ENCODE measurements around the gene ZNF160. TPM values are rescaled to one million over a fixed set of nuclear protein-coding genes. Genes with fewer than 3 reads are reported as not detected.

ZNF160 gene
- polyA plus RNA-seq, 1 of the 3 experiments (the other 2 are of a cell fraction) = 10.1 TPM

DNA sequence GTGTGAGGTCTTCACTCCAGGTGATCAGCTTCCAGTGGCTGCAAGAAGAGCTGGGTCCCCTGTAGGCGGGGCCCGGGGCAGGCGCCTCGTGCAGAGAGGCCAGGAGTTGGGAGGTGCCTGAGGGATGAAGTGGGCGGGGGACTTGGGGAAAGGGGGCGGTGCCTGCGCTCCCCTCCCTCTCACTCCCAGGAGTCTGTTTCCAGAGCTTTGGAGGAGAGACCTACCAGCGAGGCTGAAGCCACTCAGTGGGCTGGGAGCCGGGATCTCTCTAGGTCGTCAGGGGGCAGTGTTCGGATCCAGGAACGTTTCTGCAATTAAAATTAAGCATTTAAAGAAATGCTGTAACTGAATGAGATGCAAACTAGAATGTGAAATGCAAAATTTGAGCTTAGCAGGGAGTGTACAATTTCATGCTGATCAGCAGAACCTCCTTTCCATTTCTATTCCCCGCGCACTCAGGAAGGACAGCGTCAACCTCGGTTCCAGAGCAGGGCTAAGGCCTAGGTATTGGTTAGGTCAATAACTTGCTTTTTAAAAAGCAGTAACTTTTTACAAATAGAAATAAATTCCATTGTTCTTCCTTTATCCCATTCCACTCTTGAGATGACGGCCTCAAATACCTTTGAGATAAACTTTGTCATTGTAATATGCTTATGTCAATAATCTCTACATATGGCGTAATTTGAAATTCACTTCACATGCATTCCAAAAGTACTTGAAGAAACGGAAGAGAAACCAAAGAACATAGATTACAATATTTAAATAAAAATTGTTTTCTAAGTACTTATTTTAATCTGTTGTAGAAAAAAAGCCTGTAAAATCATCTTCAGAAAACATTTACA, 11.6 kb downstream of the ZNF160 start:
- ChIA-PET POLR2A (no interaction called here), CTCF (no interaction called here)
- Histone ChIP-seq H3K4me3 (ENCODE audit: low read depth in 2 of 2, low read length in 1 of 2) (no peak overlapping the region), H2AFZ (ENCODE audit: low read depth) (no peak overlapping the region), H3K4me2 (no peak overlapping the region), H4K20me1 (ENCODE audit: insufficient read depth) (peaks cover 4% of the 10 kb centered on the region; the same call in 1 of the 2 replicates), H3K9ac (no peak overlapping the region), H3K36me3 (replicated peaks in 1 of 2; ENCODE audit: control insufficient read depth in 1 of 2, insufficient read depth in 2 of 2, low read length in 1 of 2) (peaks cover 30 to 45% of the 10 kb centered on the region in 2 experiments), H3K27me3 (ENCODE audit: insufficient read depth) (no peaks in the 10 kb centered on the region), H3F3A (replicated peaks; ENCODE audit: insufficient read depth) (no peaks in the 10 kb centered on the region), H3K79me2 (ENCODE audit: insufficient read depth) (peaks cover 32% of the 10 kb centered on the region), H3K27ac (ENCODE audit: low read depth in 2 of 2, low read length in 1 of 2) (no peak overlapping the region), H3K9me2 (no peaks in the 10 kb centered on the region), H3K4me1 (ENCODE audit: control insufficient read depth in 1 of 2, insufficient read depth in 2 of 2, low read depth in 1 of 2, low read length in 1 of 2) (no peaks in the 10 kb centered on the region), H3K9me3 (no peaks in the 10 kb centered on the region)
- 95% methylated on average over 19 of the region's 19 CpGs for WGBS (ENCODE audit: low lambda C conversion rate)
- TF ChIP-seq FOXM1 (IDR thresholded peaks at IDR 0.05; ENCODE audit: low read depth) (no peak), GABPA (IDR thresholded peaks at IDR 0.05; ENCODE audit: low read depth) (no peak), SIN3A (IDR thresholded peaks at IDR 0.05; ENCODE audit: borderline replicate concordance, low read depth, low read length) (no peak), POLR2AphosphoS5 (IDR thresholded peaks at IDR 0.05; ENCODE audit: low read depth, low read length) (no peak)
- DNase-seq = peak; percentile 27

GRCh38 chr19:53088091-53088490, 15.1 kb downstream of the ZNF160 start:
- no peak overlapping the region for H3K9ac ChIP-seq
- ChIA-PET POLR2A (no interaction called here), CTCF (no interaction called here)
- no peaks in the 10 kb centered on the region for H3K27me3 ChIP-seq (ENCODE audit: insufficient read depth)
- no peaks in the 10 kb centered on the region for H3K9me2 ChIP-seq
- no peak for TF ChIP-seq GABPA (IDR thresholded peaks at IDR 0.05; ENCODE audit: low read depth)
- TF ChIP-seq, protein P1, sequence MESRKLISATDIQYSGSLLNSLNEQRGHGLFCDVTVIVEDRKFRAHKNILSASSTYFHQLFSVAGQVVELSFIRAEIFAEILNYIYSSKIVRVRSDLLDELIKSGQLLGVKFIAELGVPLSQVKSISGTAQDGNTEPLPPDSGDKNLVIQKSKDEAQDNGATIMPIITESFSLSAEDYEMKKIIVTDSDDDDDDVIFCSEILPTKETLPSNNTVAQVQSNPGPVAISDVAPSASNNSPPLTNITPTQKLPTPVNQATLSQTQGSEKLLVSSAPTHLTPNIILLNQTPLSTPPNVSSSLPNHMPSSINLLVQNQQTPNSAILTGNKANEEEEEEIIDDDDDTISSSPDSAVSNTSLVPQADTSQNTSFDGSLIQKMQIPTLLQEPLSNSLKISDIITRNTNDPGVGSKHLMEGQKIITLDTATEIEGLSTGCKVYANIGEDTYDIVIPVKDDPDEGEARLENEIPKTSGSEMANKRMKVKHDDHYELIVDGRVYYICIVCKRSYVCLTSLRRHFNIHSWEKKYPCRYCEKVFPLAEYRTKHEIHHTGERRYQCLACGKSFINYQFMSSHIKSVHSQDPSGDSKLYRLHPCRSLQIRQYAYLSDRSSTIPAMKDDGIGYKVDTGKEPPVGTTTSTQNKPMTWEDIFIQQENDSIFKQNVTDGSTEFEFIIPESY (IDR thresholded peaks at IDR 0.05; ENCODE audit: borderline replicate concordance, low read depth) = no peak
- TF ChIP-seq FOXM1 (IDR thresholded peaks at IDR 0.05; ENCODE audit: low read depth) = no peak
- TF ChIP-seq GATA2 (CRISPR knock-in tag; IDR thresholded peaks at IDR 0.05) = no peak
- TF ChIP-seq, protein P2, sequence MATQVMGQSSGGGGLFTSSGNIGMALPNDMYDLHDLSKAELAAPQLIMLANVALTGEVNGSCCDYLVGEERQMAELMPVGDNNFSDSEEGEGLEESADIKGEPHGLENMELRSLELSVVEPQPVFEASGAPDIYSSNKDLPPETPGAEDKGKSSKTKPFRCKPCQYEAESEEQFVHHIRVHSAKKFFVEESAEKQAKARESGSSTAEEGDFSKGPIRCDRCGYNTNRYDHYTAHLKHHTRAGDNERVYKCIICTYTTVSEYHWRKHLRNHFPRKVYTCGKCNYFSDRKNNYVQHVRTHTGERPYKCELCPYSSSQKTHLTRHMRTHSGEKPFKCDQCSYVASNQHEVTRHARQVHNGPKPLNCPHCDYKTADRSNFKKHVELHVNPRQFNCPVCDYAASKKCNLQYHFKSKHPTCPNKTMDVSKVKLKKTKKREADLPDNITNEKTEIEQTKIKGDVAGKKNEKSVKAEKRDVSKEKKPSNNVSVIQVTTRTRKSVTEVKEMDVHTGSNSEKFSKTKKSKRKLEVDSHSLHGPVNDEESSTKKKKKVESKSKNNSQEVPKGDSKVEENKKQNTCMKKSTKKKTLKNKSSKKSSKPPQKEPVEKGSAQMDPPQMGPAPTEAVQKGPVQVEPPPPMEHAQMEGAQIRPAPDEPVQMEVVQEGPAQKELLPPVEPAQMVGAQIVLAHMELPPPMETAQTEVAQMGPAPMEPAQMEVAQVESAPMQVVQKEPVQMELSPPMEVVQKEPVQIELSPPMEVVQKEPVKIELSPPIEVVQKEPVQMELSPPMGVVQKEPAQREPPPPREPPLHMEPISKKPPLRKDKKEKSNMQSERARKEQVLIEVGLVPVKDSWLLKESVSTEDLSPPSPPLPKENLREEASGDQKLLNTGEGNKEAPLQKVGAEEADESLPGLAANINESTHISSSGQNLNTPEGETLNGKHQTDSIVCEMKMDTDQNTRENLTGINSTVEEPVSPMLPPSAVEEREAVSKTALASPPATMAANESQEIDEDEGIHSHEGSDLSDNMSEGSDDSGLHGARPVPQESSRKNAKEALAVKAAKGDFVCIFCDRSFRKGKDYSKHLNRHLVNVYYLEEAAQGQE (IDR thresholded peaks at IDR 0.05; ENCODE audit: low read depth, low read length) = no peak
- no peak for TF ChIP-seq ELF1 (IDR thresholded peaks at IDR 0.05)
- TF ChIP-seq TAF1 (IDR thresholded peaks at IDR 0.05; ENCODE audit: borderline replicate concordance, low read depth, low read length) = no peak
- no peak for TF ChIP-seq RFX5 (IDR thresholded peaks at IDR 0.05; ENCODE audit: low read length)
- no peak for TF ChIP-seq EP300 (IDR thresholded peaks at IDR 0.05; ENCODE audit: borderline replicate concordance in 1 of 2, low read depth in 1 of 2, low read length in 1 of 2)
- TF ChIP-seq JUND (IDR thresholded peaks at IDR 0.05) = no peak
- no peak for TF ChIP-seq CHD2 (IDR thresholded peaks at IDR 0.05; ENCODE audit: low read length, partially characterized antibody)
- no peak for TF ChIP-seq MAX (IDR thresholded peaks at IDR 0.05; ENCODE audit: low read depth)
- TF ChIP-seq, protein P3, sequence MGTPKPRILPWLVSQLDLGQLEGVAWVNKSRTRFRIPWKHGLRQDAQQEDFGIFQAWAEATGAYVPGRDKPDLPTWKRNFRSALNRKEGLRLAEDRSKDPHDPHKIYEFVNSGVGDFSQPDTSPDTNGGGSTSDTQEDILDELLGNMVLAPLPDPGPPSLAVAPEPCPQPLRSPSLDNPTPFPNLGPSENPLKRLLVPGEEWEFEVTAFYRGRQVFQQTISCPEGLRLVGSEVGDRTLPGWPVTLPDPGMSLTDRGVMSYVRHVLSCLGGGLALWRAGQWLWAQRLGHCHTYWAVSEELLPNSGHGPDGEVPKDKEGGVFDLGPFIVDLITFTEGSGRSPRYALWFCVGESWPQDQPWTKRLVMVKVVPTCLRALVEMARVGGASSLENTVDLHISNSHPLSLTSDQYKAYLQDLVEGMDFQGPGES (IDR thresholded peaks at IDR 0.05; ENCODE audit: low read depth, low read length) = no peak
- no peak for TF ChIP-seq SIN3A (IDR thresholded peaks at IDR 0.05; ENCODE audit: borderline replicate concordance, low read depth, low read length)
- TF ChIP-seq, protein P4, sequence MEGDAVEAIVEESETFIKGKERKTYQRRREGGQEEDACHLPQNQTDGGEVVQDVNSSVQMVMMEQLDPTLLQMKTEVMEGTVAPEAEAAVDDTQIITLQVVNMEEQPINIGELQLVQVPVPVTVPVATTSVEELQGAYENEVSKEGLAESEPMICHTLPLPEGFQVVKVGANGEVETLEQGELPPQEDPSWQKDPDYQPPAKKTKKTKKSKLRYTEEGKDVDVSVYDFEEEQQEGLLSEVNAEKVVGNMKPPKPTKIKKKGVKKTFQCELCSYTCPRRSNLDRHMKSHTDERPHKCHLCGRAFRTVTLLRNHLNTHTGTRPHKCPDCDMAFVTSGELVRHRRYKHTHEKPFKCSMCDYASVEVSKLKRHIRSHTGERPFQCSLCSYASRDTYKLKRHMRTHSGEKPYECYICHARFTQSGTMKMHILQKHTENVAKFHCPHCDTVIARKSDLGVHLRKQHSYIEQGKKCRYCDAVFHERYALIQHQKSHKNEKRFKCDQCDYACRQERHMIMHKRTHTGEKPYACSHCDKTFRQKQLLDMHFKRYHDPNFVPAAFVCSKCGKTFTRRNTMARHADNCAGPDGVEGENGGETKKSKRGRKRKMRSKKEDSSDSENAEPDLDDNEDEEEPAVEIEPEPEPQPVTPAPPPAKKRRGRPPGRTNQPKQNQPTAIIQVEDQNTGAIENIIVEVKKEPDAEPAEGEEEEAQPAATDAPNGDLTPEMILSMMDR (IDR thresholded peaks at IDR 0.05) = no peak
- no peak for TF ChIP-seq FOSL2 (IDR thresholded peaks at IDR 0.05; ENCODE audit: borderline replicate concordance, low read depth)
- TF ChIP-seq RAD21 (IDR thresholded peaks at IDR 0.05; ENCODE audit: low read length) = no peak
- H3K79me2 ChIP-seq (ENCODE audit: insufficient read depth) = peaks cover 10% of the 10 kb centered on the region; the same call in 1 of the 2 replicates
- peaks cover 49 to 70% of the 10 kb centered on the region in 2 experiments for H3K36me3 ChIP-seq (replicated peaks in 1 of 2; ENCODE audit: control insufficient read depth in 1 of 2, insufficient read depth in 2 of 2, low read length in 1 of 2)
- no peak overlapping the region for H3K4me2 ChIP-seq
- H2AFZ ChIP-seq (ENCODE audit: low read depth) = no peak overlapping the region
- 95% methylated on average over 6 of the region's 6 CpGs for WGBS (ENCODE audit: low lambda C conversion rate)
- H3F3A ChIP-seq (replicated peaks; ENCODE audit: insufficient read depth) = no peaks in the 10 kb centered on the region
- no peak for DNase-seq
- H4K20me1 ChIP-seq (ENCODE audit: insufficient read depth) = no peaks in the 10 kb centered on the region
- no peak overlapping the region for H3K4me3 ChIP-seq (ENCODE audit: low read depth in 2 of 2, low read length in 1 of 2)
- H3K27ac ChIP-seq (ENCODE audit: low read depth in 2 of 2, low read length in 1 of 2) = no peak overlapping the region
- no peaks in the 10 kb centered on the region for H3K9me3 ChIP-seq
- no peaks in the 10 kb centered on the region for H3K4me1 ChIP-seq (ENCODE audit: control insufficient read depth in 1 of 2, insufficient read depth in 2 of 2, low read depth in 1 of 2, low read length in 1 of 2)

Measured in SK-N-SH (cell line).